ENCODE measurements around the gene MED14.

- TF ChIP-seq EZH2 (IDR thresholded peaks at IDR 0.05) (no peak), POLR2AphosphoS5 (IDR thresholded peaks at IDR 0.05; ENCODE audit: borderline replicate concordance, low read depth, low read length) (no peak), FOXP2 (optimal IDR thresholded peaks at IDR 0.05; ENCODE audit: control extremely low read depth, extremely low read length, insufficient read depth) (no peak)
These were observed 112.2 kb downstream of the MED14 start, which contains the start of gene MPC1L for GRCh38 chrX:40623139-40623536.

All from SK-N-MC (cell line).